BLaER1 treated with 17β-estradiol and CSF1 and Interleukin-3, amounts not matched to agents 10 nM and 100 nM (cell line): ENCODE measurements around the gene HS3ST5.

Experiments used
- H3K27ac ChIP-seq, 11 experiments: shearing (Covaris generic); formaldehyde crosslinking; 2 replicates each; pipeline ENCODE4 v1.8.1; 2022
- H3K27me3 ChIP-seq, 11 experiments: shearing (Covaris generic); formaldehyde crosslinking; 2 replicates each; pipeline ENCODE4 v1.8.1; 2022
- H3K36me3 ChIP-seq, 11 experiments: shearing (Covaris generic); formaldehyde crosslinking; 2 replicates each; pipeline ENCODE4 v1.8.1; 2022
- H3K4me1 ChIP-seq, 10 experiments: shearing (Covaris generic); formaldehyde crosslinking; 2 replicates each; pipeline ENCODE4 v1.8.1; 2022
- H3K4me2 ChIP-seq, 11 experiments: shearing (Covaris generic); formaldehyde crosslinking; 2 replicates each; pipeline ENCODE4 v1.8.1; 2022
- H3K4me3 ChIP-seq, 10 experiments: shearing (Covaris generic); formaldehyde crosslinking; 2 replicates each; pipeline ENCODE4 v1.8.1; 2022
- H3K9ac ChIP-seq, 11 experiments: shearing (Covaris generic); formaldehyde crosslinking; 2 replicates each; pipeline ENCODE4 v1.8.1; 2022
- H3K9me3 ChIP-seq, 11 experiments: shearing (Covaris generic); formaldehyde crosslinking; replicated peaks in 1 of 11; 2 replicates each; pipeline ENCODE4 v1.8.1; 2022
- H4K20me1 ChIP-seq, 11 experiments: shearing (Covaris generic); formaldehyde crosslinking; 2 replicates each; pipeline ENCODE4 v1.8.1; 2022
- Cebpa-rat ChIP-seq, 11 experiments: shearing (Covaris generic); IDR thresholded peaks; 2 replicates each; pipeline ENCODE4 v1.8.1; 2022

The HS3ST5 gene

GRCh38 chr6:114194362-114195026 lies 148.3 kb downstream of the HS3ST5 start:
- H3K27me3 ChIP-seq = no peaks in the 10 kb centered on the region

GRCh38 chr6:114187563-114187962 lies 155.3 kb downstream of the HS3ST5 start:
- H3K4me3 ChIP-seq = no peak overlapping the region
- H3K36me3 ChIP-seq = no peaks in the 10 kb centered on the region
- no peaks in the 10 kb centered on the region for H3K4me1 ChIP-seq
- H3K4me2 ChIP-seq = no peak overlapping the region
- TF ChIP-seq Cebpa-rat (IDR thresholded peaks at IDR 0.05) = no peak
- no peaks in the 10 kb centered on the region for H3K27me3 ChIP-seq
- H4K20me1 ChIP-seq = no peaks in the 10 kb centered on the region
- no peaks in the 10 kb centered on the region for H3K9me3 ChIP-seq
- no peak overlapping the region for H3K27ac ChIP-seq
- no peak overlapping the region for H3K9ac ChIP-seq

More at GRCh38 chr6:114194362-114195026, 148.3 kb downstream of the HS3ST5 start:
- Histone ChIP-seq H3K27ac (no peak overlapping the region), H3K36me3 (no peaks in the 10 kb centered on the region), H3K4me2 (no peak overlapping the region), H3K4me3 (no peak overlapping the region), H4K20me1 (no peaks in the 10 kb centered on the region), H3K9ac (no peak overlapping the region), H3K4me1 (no peaks in the 10 kb centered on the region), H3K9me3 (no peaks in the 10 kb centered on the region)
- no peak for TF ChIP-seq Cebpa-rat (IDR thresholded peaks at IDR 0.05)

DNA sequence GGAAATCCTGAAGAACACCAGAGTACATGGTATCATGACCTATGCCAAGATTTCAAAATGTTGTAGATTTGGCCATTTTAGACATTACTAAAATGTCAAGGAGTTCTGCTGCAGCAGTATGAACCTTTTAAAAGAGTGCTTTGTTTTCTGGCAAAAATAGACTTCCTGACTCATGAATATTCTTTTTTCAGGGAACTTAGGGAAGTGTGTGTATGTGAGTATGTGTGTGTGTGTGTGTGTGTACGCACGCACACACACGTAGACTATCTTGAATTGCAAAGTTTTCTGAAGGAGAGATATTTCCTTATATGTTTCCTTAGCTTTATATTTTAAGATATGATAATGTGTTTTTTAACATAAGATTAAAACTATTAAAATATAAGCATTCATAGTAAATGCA lies 161.2 kb downstream of the HS3ST5 start:
- Histone ChIP-seq H3K4me3 (no peak overlapping the region), H3K36me3 (no peaks in the 10 kb centered on the region), H3K4me1 (peaks cover 0 to 3% (median 1%) of the 10 kb centered on the region in 10 experiments; a peak in 4 of 20 replicates), H3K27ac (no peak overlapping the region), H3K9me3 (no peaks in the 10 kb centered on the region), H3K27me3 (no peaks in the 10 kb centered on the region), H3K4me2 (no peak overlapping the region), H4K20me1 (no peaks in the 10 kb centered on the region), H3K9ac (no peak overlapping the region)
- no peak for TF ChIP-seq Cebpa-rat (IDR thresholded peaks at IDR 0.05)

DNA sequence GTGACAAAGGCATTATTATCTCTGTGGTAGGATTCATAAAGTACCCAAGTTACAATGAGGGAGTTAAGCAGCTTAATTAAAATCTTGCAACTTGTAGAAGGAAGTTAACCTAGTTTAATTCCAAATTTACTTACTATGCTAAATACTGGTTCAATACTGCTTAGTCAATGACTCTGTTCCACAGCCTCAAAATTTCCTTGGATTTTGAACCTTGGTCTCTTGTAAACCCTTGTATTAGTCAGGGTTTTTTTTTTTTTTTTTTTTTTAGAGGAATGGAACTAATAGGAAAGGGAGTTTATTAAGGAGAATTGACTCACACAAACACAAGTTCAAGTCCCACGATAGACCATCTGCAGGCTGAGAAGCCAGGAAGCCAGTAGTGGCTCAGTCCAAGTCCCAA lies 163.4 kb downstream of the HS3ST5 start:
- Histone ChIP-seq H3K4me3 (no peak overlapping the region), H4K20me1 (no peaks in the 10 kb centered on the region), H3K4me2 (no peak overlapping the region), H3K27ac (no peak overlapping the region), H3K27me3 (no peaks in the 10 kb centered on the region), H3K9ac (no peak overlapping the region), H3K4me1 (peaks cover 0 to 6% (median 2%) of the 10 kb centered on the region in 10 experiments; a peak in 4 of 20 replicates), H3K36me3 (no peaks in the 10 kb centered on the region), H3K9me3 (no peaks in the 10 kb centered on the region)
- TF ChIP-seq Cebpa-rat (IDR thresholded peaks at IDR 0.05) = no peak

GRCh38 chr6:114176726-114177125 lies 166.1 kb downstream of the HS3ST5 start:
- H3K36me3 ChIP-seq = no peaks in the 10 kb centered on the region
- TF ChIP-seq Cebpa-rat (IDR thresholded peaks at IDR 0.05) = no peak
- no peak overlapping the region for H3K9ac ChIP-seq
- no peaks in the 10 kb centered on the region for H4K20me1 ChIP-seq
- H3K27ac ChIP-seq = no peak overlapping the region
- H3K4me3 ChIP-seq = no peak overlapping the region
- peaks cover 0 to 6% (median 2%) of the 10 kb centered on the region in 10 experiments; a peak in 4 of 20 replicates for H3K4me1 ChIP-seq
- no peaks in the 10 kb centered on the region for H3K27me3 ChIP-seq
- peak overlapping the region in 5 of 11 experiments; percentile 2 to 31 (median 7); a peak in 1 of 22 replicates for H3K4me2 ChIP-seq
- H3K9me3 ChIP-seq = no peaks in the 10 kb centered on the region

DNA sequence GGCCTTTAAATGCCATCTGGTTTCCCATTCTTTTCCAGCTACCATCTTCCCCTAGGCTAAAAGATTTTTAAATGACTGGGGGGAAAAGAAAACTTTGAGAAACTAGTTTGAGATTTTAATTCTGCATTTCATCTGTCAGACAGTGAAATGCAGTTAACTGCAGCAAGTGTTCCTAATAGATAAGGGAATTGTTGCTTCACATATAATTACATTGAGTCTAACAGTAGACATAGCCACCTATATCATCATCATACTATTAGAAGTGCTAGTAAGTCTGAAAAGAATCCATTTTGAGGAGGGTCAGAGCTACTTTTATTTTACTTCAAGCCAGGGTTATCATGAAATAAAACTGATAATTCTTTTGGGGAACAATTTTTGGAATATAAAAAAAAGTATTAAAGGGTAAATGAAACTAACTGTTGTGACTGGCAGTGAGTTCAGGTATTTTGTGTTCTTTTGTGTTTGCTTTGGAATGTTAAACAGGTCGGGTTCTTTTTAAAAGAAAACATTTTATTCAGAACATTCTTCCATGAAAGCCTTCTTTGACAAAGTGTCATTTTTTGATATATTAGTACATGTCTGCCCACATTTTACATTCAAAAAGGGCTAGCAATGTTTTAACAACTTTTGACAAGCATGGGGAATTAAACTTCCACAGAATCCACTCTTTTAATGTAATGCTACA lies 170.1 kb downstream of the HS3ST5 start:
- Histone ChIP-seq H3K27ac (no peak overlapping the region), H3K9ac (no peak overlapping the region), H3K27me3 (no peaks in the 10 kb centered on the region), H3K4me2 (no peak overlapping the region), H4K20me1 (no peaks in the 10 kb centered on the region), H3K36me3 (no peaks in the 10 kb centered on the region), H3K9me3 (no peaks in the 10 kb centered on the region), H3K4me1 (peaks cover 0 to 6% (median 2%) of the 10 kb centered on the region in 10 experiments; a peak in 4 of 20 replicates), H3K4me3 (no peak overlapping the region)
- no peak for TF ChIP-seq Cebpa-rat (IDR thresholded peaks at IDR 0.05)

- Histone ChIP-seq H3K36me3 (no peaks in the 10 kb centered on the region), H3K4me1 (0 out of 20 replicates have a peak, but pooled peaks cover 0 to under 1% (median 0%) of the 10 kb centered on the region in 10 experiments), H3K27ac (no peak overlapping the region), H3K4me3 (no peak overlapping the region), H3K9ac (no peak overlapping the region), H3K4me2 (no peak overlapping the region), H3K9me3 (no peaks in the 10 kb centered on the region), H4K20me1 (no peaks in the 10 kb centered on the region), H3K27me3 (no peaks in the 10 kb centered on the region)
- TF ChIP-seq Cebpa-rat (IDR thresholded peaks at IDR 0.05) = no peak
Observed at GRCh38 chr6:114171473-114171872, 171.3 kb downstream of the HS3ST5 start.

- no peaks in the 10 kb centered on the region for H3K36me3 ChIP-seq
- no peak overlapping the region for H3K27ac ChIP-seq
- H3K27me3 ChIP-seq = no peaks in the 10 kb centered on the region
- no peak overlapping the region for H3K4me3 ChIP-seq
- TF ChIP-seq Cebpa-rat (IDR thresholded peaks at IDR 0.05) = no peak
- no peak overlapping the region for H3K4me2 ChIP-seq
- H3K9ac ChIP-seq = no peak overlapping the region
- no peaks in the 10 kb centered on the region for H3K9me3 ChIP-seq
- no peaks in the 10 kb centered on the region for H3K4me1 ChIP-seq
- no peaks in the 10 kb centered on the region for H4K20me1 ChIP-seq
Observed at GRCh38 chr6:114170958-114171387, 171.8 kb downstream of the HS3ST5 start.

GRCh38 chr6:114170372-114170771 lies 172.5 kb downstream of the HS3ST5 start:
- H3K9me3 ChIP-seq = no peaks in the 10 kb centered on the region
- H3K4me3 ChIP-seq = no peak overlapping the region
- H3K36me3 ChIP-seq = no peaks in the 10 kb centered on the region
- no peaks in the 10 kb centered on the region for H4K20me1 ChIP-seq
- H3K4me1 ChIP-seq = no peaks in the 10 kb centered on the region
- no peak overlapping the region for H3K27ac ChIP-seq
- H3K9ac ChIP-seq = no peak overlapping the region
- H3K4me2 ChIP-seq = no peak overlapping the region
- no peaks in the 10 kb centered on the region for H3K27me3 ChIP-seq
- no peak for TF ChIP-seq Cebpa-rat (IDR thresholded peaks at IDR 0.05)

- TF ChIP-seq Cebpa-rat (IDR thresholded peaks at IDR 0.05) = no peak
- H3K4me1 ChIP-seq = no peaks in the 10 kb centered on the region
- no peak overlapping the region for H3K9ac ChIP-seq
- H3K4me2 ChIP-seq = no peak overlapping the region
- no peak overlapping the region for H3K27ac ChIP-seq
- no peaks in the 10 kb centered on the region for H3K36me3 ChIP-seq
- no peaks in the 10 kb centered on the region for H4K20me1 ChIP-seq
- H3K9me3 ChIP-seq = no peaks in the 10 kb centered on the region
- H3K4me3 ChIP-seq = no peak overlapping the region
- H3K27me3 ChIP-seq = no peaks in the 10 kb centered on the region
Observed at GRCh38 chr6:114169763-114170162, 173.1 kb downstream of the HS3ST5 start.
